Motor neuron (in vitro differentiated cells): ENCODE data around the gene MRPS34. TPM values are rescaled to one million over a fixed set of nuclear protein-coding genes. Genes with fewer than 3 reads are reported as not detected.
"Not testable (repeated sequence)": the region's sequence is repeated elsewhere in the genome, so short reads cannot be mapped to it uniquely, and the experiment has no call there.

ENCODE experiments used
- ATAC-seq, 8 experiments: fragments of 200-7000 bp; cut with Tn5 transposase; replicated peaks in 6 of 8; 2 replicates each; pipeline ENCODE4 v1.8.0; 2021; ENCODE audit warnings: mild to moderate bottlenecking in 8 of 8, moderate library complexity in 8 of 8
- H3K27ac ChIP-seq, 2 donors: fragments of 250-450 bp; sonication (Bioruptor Pico); 2 replicates each; pipeline ENCODE4 v1.9.0; 2021; ENCODE audit warnings: antibody characterized with exemption in 2 of 2, mild to moderate bottlenecking in 2 of 2, moderate library complexity in 1 of 2
- H3K4me1 ChIP-seq, 2 donors: fragments of 250-450 bp; sonication (Bioruptor Pico); replicated peaks in 1 of 2; 2 replicates each; pipeline ENCODE4 v1.6.1; 2021; ENCODE audit warnings: antibody characterized with exemption in 2 of 2, mild to moderate bottlenecking in 2 of 2, moderate library complexity in 1 of 2
- H3K4me3 ChIP-seq, 5 donors: fragments of 250-450 bp; sonication (Bioruptor Pico); 2 replicates each; pipeline ENCODE4 v1.9.0; 2021; ENCODE audit warnings: antibody characterized with exemption in 5 of 5, mild to moderate bottlenecking in 5 of 5, moderate library complexity in 4 of 5
- WGBS, 10 experiments: fragments of 450-650 bp; shearing (Covaris generic); methylation state at CpG; one replicate each; pipeline ENCODE4 v1.0.0; 2022; 5-methylcytosine and 5-hydroxymethylcytosine counted together
- in situ Hi-C, 9 experiments: fragments of 400-800 bp; cut with MboI; loops; one replicate each; pipeline ENCODE4 v1.15.0; 2021; ENCODE audit warnings: low sequenced_read_pairs in 9 of 9, low pct_unique_long_range_greater_than_20kb in 2 of 9; ENCODE audit not compliant: unreplicated experiment in 9 of 9
- total RNA-seq, 8 experiments: library from RNA; unstranded; fragments of 300-600 nt; gene quantifications; 2 replicates each; pipeline versions ENCODE4 v1.2.3 to v1.2.4, GENCODE V29; 2022

The MRPS34 gene
- total RNA-seq, 8 experiments from 2014 or later, result 68.4 to 150 (median 87.1) TPM

DNA sequence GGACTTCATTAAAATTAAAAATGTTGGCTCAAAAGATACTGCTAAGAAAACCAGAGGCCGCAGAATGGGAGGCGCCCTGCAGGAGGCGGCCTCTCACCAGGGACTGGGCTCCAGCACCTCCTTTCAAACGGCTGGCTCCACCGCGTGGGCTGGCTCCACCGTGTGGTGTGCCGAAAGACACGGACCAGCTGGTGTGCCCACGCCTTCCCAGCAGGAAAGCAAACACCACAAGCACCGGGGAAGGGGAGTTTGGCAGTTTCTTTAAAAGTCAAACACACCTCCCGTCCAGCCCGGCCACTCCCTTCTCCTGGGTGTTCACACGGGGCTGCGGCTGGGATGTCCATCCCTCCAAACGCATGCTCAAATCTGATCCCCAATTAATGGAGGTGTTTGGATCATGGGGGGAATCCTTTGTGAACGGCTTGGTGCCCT is 39.8 kb upstream of the MRPS34 start:
- 0 to 69% (median 42%) methylated on average over 2 to 11 of the region's 17 CpGs; no CpG with 5 or more reads in 1 of the 10 experiments for WGBS, 10 experiments
- Histone ChIP-seq H3K4me3 (no peak overlapping the region), H3K4me1 (no peaks in the 10 kb centered on the region), H3K27ac (no peak overlapping the region)
- ATAC-seq, result peak in 6 of 8 experiments; percentile 38 to 100 (median 82)
- in situ Hi-C loops, result no loop called here

DNA sequence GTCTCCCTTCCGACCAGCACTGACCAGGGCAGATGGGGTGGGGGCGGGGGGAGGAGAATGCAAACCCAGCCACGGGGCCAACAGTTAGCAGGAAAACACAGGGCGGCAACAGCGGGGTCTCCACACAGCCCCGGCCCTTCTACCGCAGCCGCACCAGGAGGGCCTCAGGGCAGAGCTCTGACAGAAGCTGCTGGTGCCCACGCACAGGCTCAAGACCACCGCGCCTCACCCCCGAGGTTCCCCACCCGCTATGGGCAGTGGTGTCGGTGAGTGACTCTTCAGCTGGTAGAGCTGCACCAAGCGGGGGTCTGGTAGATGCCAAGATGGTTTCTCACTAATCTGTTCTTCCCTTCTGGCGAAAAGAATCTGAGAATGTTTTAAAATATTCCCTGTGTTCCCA is 37.6 kb upstream of the MRPS34 start:
- in situ Hi-C loops, result no loop called here
- Histone ChIP-seq H3K27ac (no peak overlapping the region), H3K4me1 (no peaks in the 10 kb centered on the region), H3K4me3 (no peak overlapping the region)
- no peak for ATAC-seq
- WGBS, 10 experiments, result 70 to 100% (median 91%) methylated on average over 1 to 7 of the region's 16 CpGs; no CpG with 5 or more reads in 4 of the 10 experiments

DNA sequence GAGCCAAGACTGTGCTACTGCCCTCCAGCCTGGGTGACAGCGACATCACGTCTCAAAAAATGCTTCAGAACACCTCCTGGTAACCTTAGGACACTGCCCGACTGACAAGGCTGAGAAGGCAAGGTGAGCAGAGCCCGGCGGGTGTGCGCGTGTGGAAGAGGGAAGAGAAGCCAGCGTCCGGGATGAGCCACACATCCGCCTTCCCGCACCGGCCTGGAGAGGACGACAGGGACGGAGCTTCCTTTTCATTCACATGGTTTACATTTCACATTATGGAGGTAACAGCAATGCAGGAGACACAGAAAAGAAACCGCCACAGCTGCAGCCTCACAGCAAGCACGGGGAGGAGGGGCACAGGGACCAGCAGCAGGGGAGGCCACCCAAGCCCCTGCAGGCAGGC is 37.2 kb upstream of the MRPS34 start:
- Histone ChIP-seq H3K4me1 (no peaks in the 10 kb centered on the region), H3K27ac (no peak overlapping the region), H3K4me3 (no peak overlapping the region)
- in situ Hi-C loops, result no loop called here
- WGBS, 10 experiments, result 80 to 96% methylated on average over 2 to 10 of the region's 16 CpGs; no CpG with 5 or more reads in 8 of the 10 experiments
- ATAC-seq, result no peak

DNA sequence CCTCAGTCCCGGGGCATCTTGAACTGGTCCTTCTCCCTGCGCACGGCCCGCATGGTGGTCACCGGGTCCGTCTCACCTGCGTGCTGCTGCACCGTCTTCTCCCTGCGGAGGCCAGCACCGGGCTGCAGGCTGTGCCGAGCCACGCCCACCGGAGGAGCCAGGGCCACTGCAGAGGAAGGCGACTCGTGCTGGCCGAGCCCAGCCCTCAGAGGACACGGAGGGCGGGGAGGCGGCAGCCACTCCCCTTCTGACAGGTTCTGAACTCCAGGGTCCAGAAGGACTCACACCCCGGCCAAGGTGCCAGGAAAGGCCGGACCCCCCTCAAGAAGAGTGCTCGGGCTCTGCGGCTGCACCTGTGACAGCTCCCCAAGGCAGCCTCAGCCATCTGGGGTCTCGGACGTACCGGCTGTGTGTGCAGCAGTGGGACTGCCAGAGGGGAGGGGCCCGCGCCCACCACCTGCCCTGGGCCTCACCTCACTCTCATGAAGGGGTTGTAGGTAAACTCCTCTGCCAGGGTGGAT is 36.4 kb upstream of the MRPS34 start:
- ATAC-seq, result peak in 3 of 8 experiments; percentile 10 to 21 (median 18)
- in situ Hi-C loops, result no loop called here
- 80 to 100% (median 86%) methylated on average over 1 to 7 of the region's 28 CpGs; no CpG with 5 or more reads in 6 of the 10 experiments for WGBS, 10 experiments
- Histone ChIP-seq H3K4me3 (no peak overlapping the region), H3K4me1 (no peaks in the 10 kb centered on the region), H3K27ac (no peak overlapping the region)

DNA sequence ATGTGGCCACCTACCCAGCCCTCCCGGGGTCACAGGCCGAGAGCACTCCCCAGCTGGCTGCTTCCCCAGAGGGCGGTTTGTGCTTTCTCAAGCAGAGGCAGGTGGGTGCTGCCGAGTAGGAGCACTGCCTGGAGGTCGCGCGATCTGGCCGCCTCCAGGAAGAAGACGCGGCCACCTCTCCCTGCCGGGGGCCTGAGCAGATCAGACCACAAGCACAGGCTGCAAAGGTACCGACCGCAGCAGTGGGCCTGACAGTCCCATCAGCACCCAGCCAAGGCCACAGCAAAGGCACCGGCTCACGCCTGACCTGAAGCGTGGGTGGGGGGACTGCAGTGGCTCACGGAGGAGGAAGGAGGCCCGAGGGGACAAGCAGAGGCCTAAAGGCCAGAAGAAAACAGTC is 35.8 kb upstream of the MRPS34 start:
- in situ Hi-C loops, result no loop called here
- no peaks in the 10 kb centered on the region for H3K4me1 ChIP-seq
- no peak for ATAC-seq
- no peak overlapping the region for H3K4me3 ChIP-seq
- 40 to 67% methylated on average over 1 of the region's 18 CpGs; no CpG with 5 or more reads in 8 of the 10 experiments for WGBS, 10 experiments
- H3K27ac ChIP-seq, result no peak overlapping the region

DNA sequence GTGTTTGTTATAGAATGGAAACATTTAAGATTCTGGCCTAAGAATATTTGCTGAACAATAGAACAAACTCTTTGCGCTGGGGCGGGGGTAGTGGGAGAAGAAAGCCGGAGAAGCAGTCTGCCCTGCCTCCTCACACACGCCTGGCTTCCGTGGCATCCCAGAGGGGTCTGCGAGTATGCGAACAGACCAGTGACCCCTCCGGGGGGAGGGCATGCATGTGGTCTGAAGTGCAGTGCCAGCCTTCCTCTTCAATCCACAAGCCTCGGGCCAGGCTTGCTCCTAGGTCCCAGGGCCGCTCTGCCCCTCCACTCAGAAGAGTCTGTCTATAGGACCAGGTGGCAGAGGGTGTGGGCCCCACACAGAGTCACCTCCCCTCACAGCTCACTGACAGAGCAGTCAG is 34.7 kb upstream of the MRPS34 start:
- Histone ChIP-seq H3K4me1 (no peaks in the 10 kb centered on the region), H3K4me3 (no peak overlapping the region), H3K27ac (no peak overlapping the region)
- no peak for ATAC-seq
- in situ Hi-C loops, result no loop called here
- 78 to 100% (median 80%) methylated on average over 1 to 4 of the region's 10 CpGs; no CpG with 5 or more reads in 7 of the 10 experiments for WGBS, 10 experiments

DNA sequence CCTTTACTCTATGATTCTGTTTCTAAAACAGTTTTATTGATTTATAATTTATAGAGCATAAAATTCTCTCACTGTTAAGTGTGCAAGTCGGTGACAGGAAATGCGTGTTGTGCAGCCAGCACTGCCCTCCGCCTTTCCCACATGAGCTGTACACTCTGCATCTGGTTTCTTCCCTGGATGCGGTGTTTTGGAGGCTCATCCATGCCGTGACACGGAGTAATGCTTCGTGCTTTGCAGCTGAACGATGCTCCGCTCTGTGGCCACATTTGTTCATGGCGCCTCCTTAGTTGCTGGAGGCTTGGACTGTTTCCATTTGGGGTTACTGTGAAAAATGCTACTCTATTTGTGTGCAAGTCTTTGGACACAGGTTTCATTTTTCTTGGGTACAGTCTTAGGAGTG is 27.8 kb upstream of the MRPS34 start:
- peak in 3 of 8 experiments; percentile 31 to 72 (median 35) for ATAC-seq
- H3K4me3 ChIP-seq, result no peak overlapping the region
- in situ Hi-C loops, result no loop called here
- H3K4me1 ChIP-seq, result no peaks in the 10 kb centered on the region
- 13 to 91% (median 76%) methylated on average over 3 to 10 of the region's 10 CpGs for WGBS, 10 experiments
- no peak overlapping the region for H3K27ac ChIP-seq

DNA sequence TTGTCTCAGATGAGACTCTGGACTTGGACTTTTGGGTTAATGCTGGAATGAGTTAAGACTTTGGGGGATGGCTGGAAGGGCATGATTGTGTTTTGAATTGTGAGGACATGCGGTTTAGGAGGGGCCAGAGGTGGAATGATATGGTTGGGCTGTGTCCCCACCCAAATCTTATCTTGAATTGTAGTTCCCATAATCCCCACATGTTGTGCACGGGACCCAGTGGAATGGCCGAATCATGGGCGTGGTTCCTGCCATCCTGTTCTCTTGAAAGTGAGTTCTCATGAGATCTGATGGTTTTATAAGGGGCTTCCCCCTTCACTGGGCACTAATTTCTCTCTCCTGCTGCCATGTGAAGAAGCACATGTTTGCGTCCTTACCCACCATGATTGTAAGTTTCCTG is 26.3 kb upstream of the MRPS34 start:
- ATAC-seq, H3K27ac ChIP-seq, H3K4me1 ChIP-seq, in situ Hi-C loops, H3K4me3 ChIP-seq: not testable (repeated sequence)
- WGBS, 10 experiments, result 20 to 100% (median 80%) methylated on average over 1 to 4 of the region's 5 CpGs; no CpG with 5 or more reads in 2 of the 10 experiments

DNA sequence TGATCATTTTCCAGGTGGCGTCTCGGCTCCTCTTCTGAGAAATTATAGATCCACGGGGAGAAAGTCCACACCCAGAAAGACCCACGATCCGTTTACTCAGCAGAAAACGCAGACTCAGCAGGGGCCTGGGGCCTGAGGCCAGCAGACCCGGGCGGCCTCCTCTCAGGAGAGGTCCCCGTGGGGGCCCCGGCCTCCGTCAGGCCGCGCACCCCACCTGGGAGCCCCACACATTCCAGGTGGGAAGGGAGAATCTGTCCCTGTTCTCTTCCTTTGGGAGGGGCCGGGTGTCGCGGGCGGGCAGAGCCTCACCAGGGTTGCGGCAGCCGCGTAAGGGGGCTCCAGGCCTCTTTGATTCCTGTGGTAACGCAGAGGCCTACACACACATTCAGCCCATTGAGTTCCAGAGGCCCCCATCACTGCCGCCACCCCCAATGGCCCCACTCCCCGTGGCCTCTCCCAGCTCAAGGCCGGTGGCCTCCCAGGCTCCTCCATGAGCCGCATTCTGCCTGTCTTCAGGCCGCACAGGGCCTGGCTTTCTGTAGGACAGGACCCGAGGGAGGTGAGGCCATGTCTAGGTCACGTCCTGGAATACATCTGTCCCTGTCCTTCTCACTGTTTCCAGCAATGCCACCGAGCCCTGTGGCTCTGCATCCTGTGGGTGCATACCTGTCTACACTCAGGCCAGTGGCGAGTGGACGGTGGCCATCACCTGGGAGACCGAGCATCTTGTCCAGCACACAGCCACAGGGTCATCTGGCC is 22.2 kb upstream of the MRPS34 start:
- H3K4me1 ChIP-seq, result no peaks in the 10 kb centered on the region
- no peak overlapping the region for H3K4me3 ChIP-seq
- in situ Hi-C loops, result no loop called here
- ATAC-seq, result no peak
- 54 to 93% (median 80%) methylated on average over 2 to 5 of the region's 32 CpGs; no CpG with 5 or more reads in 5 of the 10 experiments for WGBS, 10 experiments
- H3K27ac ChIP-seq, result no peak overlapping the region

DNA sequence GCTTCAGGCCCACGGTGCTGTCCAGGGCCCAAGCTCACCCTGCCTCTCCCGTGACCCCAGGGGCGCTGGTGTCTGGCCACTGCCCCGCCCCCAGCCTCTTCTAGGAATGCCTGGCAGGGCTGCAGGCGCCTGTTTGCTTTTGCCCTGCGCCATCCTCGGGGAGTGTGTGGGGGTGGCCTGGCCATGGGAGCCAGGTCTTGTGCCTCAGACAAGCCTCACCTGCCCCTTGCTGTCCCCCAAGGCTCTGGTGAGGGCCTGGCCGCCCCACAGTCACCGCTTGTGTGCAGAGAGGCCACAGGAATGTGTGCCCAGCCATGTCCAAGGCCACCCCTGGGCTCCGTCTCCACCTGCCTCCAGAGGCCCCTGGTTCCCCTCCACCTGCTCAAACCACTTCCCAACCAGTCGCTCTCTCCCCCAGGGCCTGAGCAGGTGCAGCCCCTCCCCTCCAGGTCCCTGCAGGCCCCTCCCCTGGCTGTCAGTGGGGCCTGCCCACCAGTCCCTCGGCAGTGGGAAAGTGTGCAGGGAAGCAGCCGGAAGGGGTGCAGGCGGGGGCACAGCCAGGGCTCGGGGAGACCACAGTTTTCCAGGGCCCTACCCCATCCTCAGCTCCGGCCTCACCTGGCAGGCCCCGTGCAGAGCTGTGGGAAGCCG is 21.4 kb upstream of the MRPS34 start:
- H3K4me3 ChIP-seq, result no peak overlapping the region
- H3K27ac ChIP-seq, result no peak overlapping the region
- no CpG with 5 or more reads among the region's 18 CpGs for WGBS, 10 experiments
- in situ Hi-C loops, result no loop called here
- peak in 5 of 8 experiments; percentile 2 to 32 (median 10) for ATAC-seq
- H3K4me1 ChIP-seq, result no peaks in the 10 kb centered on the region

DNA sequence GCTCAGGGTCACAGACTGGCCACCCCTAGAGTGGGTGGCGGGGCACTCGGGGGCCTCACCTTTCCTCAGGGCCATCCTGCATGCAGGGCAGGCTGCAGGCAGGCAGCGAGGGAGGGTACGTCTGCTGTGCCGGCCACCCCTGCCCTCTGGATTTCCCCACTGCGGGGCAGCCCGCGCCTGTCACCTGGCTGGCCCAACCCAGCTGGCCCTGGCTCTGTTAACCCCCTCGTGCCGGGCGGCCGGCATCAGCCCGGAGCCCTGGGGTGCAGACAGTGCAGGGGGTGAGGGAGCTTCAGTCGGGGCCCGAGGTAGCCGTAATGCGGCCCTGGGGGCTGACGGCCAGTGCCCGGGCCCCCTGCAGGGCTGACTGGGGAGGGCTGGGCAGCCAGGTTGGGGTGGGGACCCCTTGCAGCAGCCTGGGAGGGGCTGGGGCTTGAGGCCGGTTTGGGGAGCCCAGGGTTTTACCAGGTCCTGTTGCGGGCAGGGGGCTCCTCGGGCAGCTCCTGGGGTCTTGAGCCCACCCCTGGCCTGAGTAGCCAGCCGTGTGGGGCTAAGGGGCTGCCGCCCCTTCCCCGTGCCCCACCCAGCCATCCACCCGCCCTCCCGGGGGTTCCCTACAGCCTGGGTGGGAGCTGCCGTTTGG is 20.8 kb upstream of the MRPS34 start, which contains the start of gene IGFALS:
IGFALS (minus strand) TSS at position 128 of the 643 bp plus-strand sequence; CDS start at position 75, 53 bp downstream.
- no peak within 1 kb of the TSS for H3K4me3 ChIP-seq
- in situ Hi-C loops, result no loop called here
- no CpG with 5 or more reads among the region's 28 CpGs for WGBS, 10 experiments
- ATAC-seq, result peak in 5 of 8 experiments; percentile 4 to 11 (median 8)
- H3K4me1 ChIP-seq, result no peaks in the 10 kb centered on the region
- no peak within 1 kb of the TSS for H3K27ac ChIP-seq

DNA sequence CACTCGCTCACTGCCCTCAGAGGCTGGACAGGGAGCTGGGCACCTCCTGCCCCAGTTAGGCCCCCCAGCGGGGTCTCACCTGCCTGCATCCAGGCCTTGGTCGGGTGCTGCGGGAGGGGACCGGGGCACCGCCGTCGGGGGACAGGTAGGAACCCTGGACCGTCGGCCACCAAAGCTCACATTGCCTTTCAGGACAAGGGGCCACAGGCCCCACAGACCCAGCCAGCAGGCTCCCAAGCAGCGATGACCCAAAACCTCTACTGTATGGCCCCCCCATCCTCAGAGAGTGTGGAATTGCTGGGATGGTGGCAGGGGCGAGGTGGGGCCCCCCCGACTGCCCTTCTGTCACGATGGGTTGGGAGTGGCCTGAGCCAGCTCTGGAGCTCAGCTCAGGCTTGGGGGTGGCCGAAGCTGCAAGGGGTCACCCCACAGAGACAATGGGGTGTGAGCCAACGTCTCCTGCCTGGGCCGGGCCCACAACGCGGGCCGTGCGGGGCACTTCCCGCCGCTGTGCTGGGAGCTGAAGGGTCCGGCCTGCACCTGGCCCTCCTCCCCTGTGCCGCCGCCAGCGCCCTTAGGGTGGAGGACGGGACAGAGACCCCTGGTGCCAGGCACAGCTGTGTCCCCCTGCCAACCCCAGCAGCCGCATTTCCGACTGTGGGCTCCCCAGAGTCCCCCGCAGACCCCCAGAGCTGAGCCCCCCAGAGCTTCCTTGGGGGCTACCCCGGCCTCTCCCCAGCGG is 20.1 kb upstream of the MRPS34 start:
- Histone ChIP-seq H3K27ac (no peak overlapping the region), H3K4me3 (no peak overlapping the region), H3K4me1 (no peaks in the 10 kb centered on the region)
- no CpG with 5 or more reads among the region's 33 CpGs for WGBS, 10 experiments
- ATAC-seq, result peak in 3 of 8 experiments; percentile 1 to 4 (median 3)
- in situ Hi-C loops, result no loop called here
